ENCODE data around the gene DIAPH1.

Gene DIAPH1

DNA sequence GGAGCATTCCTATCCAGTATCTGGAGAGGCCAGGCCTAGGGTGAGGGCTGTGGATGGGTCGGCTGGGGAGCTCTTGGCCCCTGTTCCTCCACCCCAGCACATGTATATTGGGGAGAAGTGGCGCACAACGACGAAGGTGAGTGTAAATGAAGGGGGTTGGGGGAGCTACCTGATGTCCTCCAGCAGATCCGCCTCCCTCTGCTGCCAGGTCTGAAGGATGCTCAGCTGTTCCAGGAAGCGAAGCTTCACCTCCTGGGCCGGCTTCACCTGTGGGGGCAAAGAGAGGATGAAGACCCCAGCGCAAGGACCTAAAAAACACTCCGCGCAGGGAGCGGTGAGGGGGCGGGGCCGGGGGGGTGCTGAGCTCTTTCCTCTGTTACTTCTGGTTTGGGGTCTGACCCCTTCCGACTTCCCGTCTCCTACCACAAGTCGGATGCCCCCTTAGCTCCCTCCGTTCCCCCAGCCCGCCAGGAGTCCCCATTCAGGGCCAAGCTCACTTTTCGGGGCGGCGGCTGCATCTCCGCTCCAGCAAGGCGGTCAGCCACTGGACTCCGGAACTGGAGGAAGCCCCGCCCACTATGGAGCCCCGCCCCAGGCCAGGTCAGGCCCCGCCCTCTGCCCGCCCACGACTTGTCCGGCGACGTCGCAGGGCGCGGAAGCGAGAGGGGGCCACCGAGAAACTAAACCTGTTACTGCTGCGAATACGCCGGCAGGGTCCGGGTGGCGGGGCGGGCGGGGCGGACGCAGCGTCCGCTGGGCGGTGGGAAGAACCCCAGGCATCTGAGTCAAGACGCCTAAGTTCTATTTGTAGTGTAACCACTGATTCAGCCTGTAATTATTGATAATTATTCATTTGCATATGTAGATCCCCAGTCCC, 32.3 kb upstream of the DIAPH1 start, which contains the start of gene FCHSD1:
Gene FCHSD1, minus strand, starts transcription at position 568 of the 877 bp plus-strand sequence. Its CDS starts 50 bp downstream, at position 518.
- Histone ChIP-seq H3K4me1 (ENCODE audit: control insufficient read depth, insufficient read depth, low read length) (no peaks in the 10 kb centered on the region), H3K36me3 (ENCODE audit: control insufficient read depth, insufficient read depth, low read length) (peaks cover 8% of the 10 kb centered on the region), H3K27ac (ENCODE audit: low read depth, low read length) (no peak within 1 kb of the TSS), H3K27me3 (ENCODE audit: control insufficient read depth, insufficient read depth, low read length) (no peaks in the 10 kb centered on the region), H3K4me3 (ENCODE audit: low read length) (peak within 1 kb of the TSS; percentile 72), H3K9ac (ENCODE audit: low read length) (no peak within 1 kb of the TSS)

GRCh38 chr5:141649972-141650371, 31.2 kb upstream of the DIAPH1 start:
- Histone ChIP-seq H3K4me3 (ENCODE audit: low read length) (no peak overlapping the region), H3K27ac (ENCODE audit: low read depth, low read length) (no peak overlapping the region), H3K4me1 (ENCODE audit: control insufficient read depth, insufficient read depth, low read length) (no peaks in the 10 kb centered on the region), H3K36me3 (ENCODE audit: control insufficient read depth, insufficient read depth, low read length) (peaks cover 7% of the 10 kb centered on the region), H3K9ac (ENCODE audit: low read length) (no peak overlapping the region), H3K27me3 (ENCODE audit: control insufficient read depth, insufficient read depth, low read length) (no peaks in the 10 kb centered on the region)

DNA sequence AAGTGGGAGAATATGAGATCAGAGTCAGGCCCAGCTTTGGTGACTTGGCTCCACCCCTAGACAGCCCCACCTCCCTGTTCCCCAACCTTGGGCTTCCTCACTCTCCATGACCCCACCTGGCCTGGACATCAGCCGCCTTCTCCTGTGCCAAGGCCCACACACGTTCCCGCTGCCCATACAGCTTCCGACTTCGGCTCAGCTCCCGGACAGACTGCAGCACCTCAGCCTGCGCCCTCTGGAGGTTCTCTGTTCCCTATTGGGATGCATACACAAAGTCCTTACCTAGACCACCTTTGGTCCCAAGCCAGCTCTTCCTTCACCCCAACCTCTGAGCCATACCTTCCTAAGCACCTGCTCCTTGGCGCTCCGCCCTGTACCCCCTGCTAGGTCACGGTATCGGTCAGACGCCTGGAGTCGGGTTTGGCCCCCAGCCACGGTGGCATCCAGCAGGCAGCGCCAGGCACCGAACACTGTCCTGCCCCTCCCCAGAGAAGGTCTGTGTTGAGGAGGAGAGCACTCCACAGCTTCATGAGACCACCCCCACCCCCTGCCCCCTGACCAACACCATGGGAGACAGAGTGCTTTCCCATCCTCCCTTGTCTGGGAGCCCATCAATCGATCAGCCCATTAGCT, 30.4 kb upstream of the DIAPH1 start:
- Histone ChIP-seq H3K36me3 (ENCODE audit: control insufficient read depth, insufficient read depth, low read length) (peaks cover 7% of the 10 kb centered on the region), H3K27ac (ENCODE audit: low read depth, low read length) (no peak overlapping the region)

DNA sequence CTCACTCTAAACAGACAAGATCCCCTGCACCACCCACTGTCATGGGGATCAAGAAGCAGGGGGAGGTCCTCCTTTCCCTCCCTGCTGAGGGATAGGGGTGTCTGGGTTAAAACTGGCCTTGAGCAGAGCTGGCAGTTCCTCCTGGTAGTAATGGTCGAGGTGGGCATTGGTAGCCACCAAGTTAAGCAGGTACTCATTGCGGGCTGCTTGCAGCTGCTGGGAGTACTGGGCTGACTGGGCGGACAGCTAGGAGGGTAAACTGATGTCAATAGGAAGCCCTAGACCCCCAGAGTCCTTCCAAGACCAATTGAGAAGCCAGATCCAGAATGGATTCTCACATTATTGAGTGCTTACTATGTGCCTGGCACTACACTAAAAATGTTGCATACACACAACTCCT, 29.1 kb upstream of the DIAPH1 start:
- H3K36me3 ChIP-seq (ENCODE audit: control insufficient read depth, insufficient read depth, low read length): peaks cover 7% of the 10 kb centered on the region
- H3K4me3 ChIP-seq (ENCODE audit: low read length): no peak overlapping the region
- no peaks in the 10 kb centered on the region for H3K27me3 ChIP-seq (ENCODE audit: control insufficient read depth, insufficient read depth, low read length)
- H3K4me1 ChIP-seq (ENCODE audit: control insufficient read depth, insufficient read depth, low read length): no peaks in the 10 kb centered on the region
- no peak overlapping the region for H3K9ac ChIP-seq (ENCODE audit: low read length)
- no peak overlapping the region for H3K27ac ChIP-seq (ENCODE audit: low read depth, low read length)

More for the DNA sequence above, 30.4 kb upstream of the DIAPH1 start:
- Histone ChIP-seq H3K4me3 (ENCODE audit: low read length) (no peak overlapping the region), H3K4me1 (ENCODE audit: control insufficient read depth, insufficient read depth, low read length) (no peaks in the 10 kb centered on the region), H3K9ac (ENCODE audit: low read length) (no peak overlapping the region), H3K27me3 (ENCODE audit: control insufficient read depth, insufficient read depth, low read length) (no peaks in the 10 kb centered on the region)

- H3K9ac ChIP-seq (ENCODE audit: low read length): no peak overlapping the region
- H3K36me3 ChIP-seq (ENCODE audit: control insufficient read depth, insufficient read depth, low read length): peaks cover 7% of the 10 kb centered on the region
- no peaks in the 10 kb centered on the region for H3K4me1 ChIP-seq (ENCODE audit: control insufficient read depth, insufficient read depth, low read length)
- no peak overlapping the region for H3K4me3 ChIP-seq (ENCODE audit: low read length)
- H3K27me3 ChIP-seq (ENCODE audit: control insufficient read depth, insufficient read depth, low read length): no peaks in the 10 kb centered on the region
- no peak overlapping the region for H3K27ac ChIP-seq (ENCODE audit: low read depth, low read length)
Measured at GRCh38 chr5:141647242-141647641, 28.4 kb upstream of the DIAPH1 start.

- Histone ChIP-seq H3K36me3 (ENCODE audit: control insufficient read depth, insufficient read depth, low read length) (peaks cover 7% of the 10 kb centered on the region), H3K4me1 (ENCODE audit: control insufficient read depth, insufficient read depth, low read length) (no peaks in the 10 kb centered on the region), H3K27ac (ENCODE audit: low read depth, low read length) (no peak overlapping the region), H3K4me3 (ENCODE audit: low read length) (no peak overlapping the region), H3K27me3 (ENCODE audit: control insufficient read depth, insufficient read depth, low read length) (no peaks in the 10 kb centered on the region), H3K9ac (ENCODE audit: low read length) (no peak overlapping the region)
Measured at GRCh38 chr5:141646026-141646425, 27.2 kb upstream of the DIAPH1 start.

DNA sequence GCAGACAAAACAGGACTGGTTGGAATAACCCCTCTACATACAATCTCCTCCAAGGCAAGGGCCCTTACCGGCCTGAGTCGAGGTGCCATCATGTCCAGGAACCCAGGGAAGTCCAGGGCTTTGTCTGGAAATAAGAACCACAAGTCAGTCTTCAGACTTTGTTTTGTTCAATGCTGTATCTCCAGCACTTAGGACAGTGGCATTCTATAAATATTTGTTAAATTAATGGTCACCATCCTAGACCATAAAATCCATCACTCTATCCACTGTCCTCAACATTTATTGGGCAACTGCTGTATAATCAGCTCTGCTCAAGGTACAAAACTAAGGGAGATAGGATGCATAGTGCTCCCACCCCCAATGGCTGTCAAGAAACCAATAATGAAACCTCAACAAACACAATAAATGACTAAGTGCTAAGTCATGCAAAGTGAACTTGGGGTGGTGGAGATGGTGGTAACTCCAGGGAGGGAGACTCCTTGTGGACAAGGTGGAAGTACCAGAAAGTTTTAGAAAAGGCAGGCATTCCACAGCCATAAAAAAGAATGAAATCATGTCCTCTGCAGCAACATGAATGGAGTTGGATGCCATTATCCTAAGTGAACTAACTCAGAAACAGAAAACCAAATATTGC, 23.0 kb upstream of the DIAPH1 start:
- H3K9ac ChIP-seq (ENCODE audit: low read length): no peak overlapping the region
- no peak overlapping the region for H3K27ac ChIP-seq (ENCODE audit: low read depth, low read length)
- H3K4me1 ChIP-seq (ENCODE audit: control insufficient read depth, insufficient read depth, low read length): peaks cover 6% of the 10 kb centered on the region
- H3K27me3 ChIP-seq (ENCODE audit: control insufficient read depth, insufficient read depth, low read length): no peaks in the 10 kb centered on the region
- H3K36me3 ChIP-seq (ENCODE audit: control insufficient read depth, insufficient read depth, low read length): peaks cover 4% of the 10 kb centered on the region
- H3K4me3 ChIP-seq (ENCODE audit: low read length): no peak overlapping the region

DNA sequence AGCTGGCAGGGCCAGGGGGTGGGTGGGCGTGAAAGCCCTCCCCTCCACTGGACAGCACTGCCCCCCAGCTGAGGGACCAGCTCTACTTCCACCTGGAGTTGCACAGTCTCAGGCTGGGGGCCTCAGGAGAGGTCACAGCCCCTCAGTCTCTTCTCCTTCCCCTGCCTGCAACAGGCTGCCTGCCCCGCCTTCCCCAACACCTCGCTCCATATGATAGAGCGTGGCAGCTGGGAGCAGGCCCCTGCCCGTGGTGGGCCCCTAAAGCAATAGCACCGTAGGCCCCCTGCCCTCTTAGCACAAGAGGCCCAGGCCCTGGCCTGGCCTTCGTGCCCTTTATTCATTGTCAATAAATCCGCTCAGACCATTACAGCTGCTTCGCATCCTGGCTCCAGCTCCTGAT, 21.9 kb upstream of the DIAPH1 start:
- H3K9ac ChIP-seq (ENCODE audit: low read length): no peak overlapping the region
- H3K27ac ChIP-seq (ENCODE audit: low read depth, low read length): no peak overlapping the region
- H3K36me3 ChIP-seq (ENCODE audit: control insufficient read depth, insufficient read depth, low read length): peaks cover 2% of the 10 kb centered on the region
- H3K4me3 ChIP-seq (ENCODE audit: low read length): no peak overlapping the region
- H3K4me1 ChIP-seq (ENCODE audit: control insufficient read depth, insufficient read depth, low read length): peaks cover 11% of the 10 kb centered on the region
- no peaks in the 10 kb centered on the region for H3K27me3 ChIP-seq (ENCODE audit: control insufficient read depth, insufficient read depth, low read length)

- no peak overlapping the region for H3K27ac ChIP-seq (ENCODE audit: low read depth, low read length)
- H3K4me1 ChIP-seq (ENCODE audit: control insufficient read depth, insufficient read depth, low read length): peaks cover 17% of the 10 kb centered on the region
- H3K9ac ChIP-seq (ENCODE audit: low read length): no peak overlapping the region
- no peaks in the 10 kb centered on the region for H3K27me3 ChIP-seq (ENCODE audit: control insufficient read depth, insufficient read depth, low read length)
- H3K36me3 ChIP-seq (ENCODE audit: control insufficient read depth, insufficient read depth, low read length): no peaks in the 10 kb centered on the region
- no peak overlapping the region for H3K4me3 ChIP-seq (ENCODE audit: low read length)
Measured at GRCh38 chr5:141640051-141640415, 21.2 kb upstream of the DIAPH1 start.

GRCh38 chr5:141639357-141640050, 20.7 kb upstream of the DIAPH1 start:
- H3K27ac ChIP-seq (ENCODE audit: low read depth, low read length): no peak overlapping the region
- H3K36me3 ChIP-seq (ENCODE audit: control insufficient read depth, insufficient read depth, low read length): no peaks in the 10 kb centered on the region
- peaks cover 19% of the 10 kb centered on the region for H3K4me1 ChIP-seq (ENCODE audit: control insufficient read depth, insufficient read depth, low read length)
- H3K9ac ChIP-seq (ENCODE audit: low read length): no peak overlapping the region
- no peak overlapping the region for H3K4me3 ChIP-seq (ENCODE audit: low read length)
- no peaks in the 10 kb centered on the region for H3K27me3 ChIP-seq (ENCODE audit: control insufficient read depth, insufficient read depth, low read length)

GRCh38 chr5:141638771-141639170, 20.0 kb upstream of the DIAPH1 start:
- H3K36me3 ChIP-seq (ENCODE audit: control insufficient read depth, insufficient read depth, low read length): no peaks in the 10 kb centered on the region
- H3K27me3 ChIP-seq (ENCODE audit: control insufficient read depth, insufficient read depth, low read length): no peaks in the 10 kb centered on the region
- H3K4me3 ChIP-seq (ENCODE audit: low read length): no peak overlapping the region
- peaks cover 19% of the 10 kb centered on the region for H3K4me1 ChIP-seq (ENCODE audit: control insufficient read depth, insufficient read depth, low read length)
- H3K27ac ChIP-seq (ENCODE audit: low read depth, low read length): no peak overlapping the region
- H3K9ac ChIP-seq (ENCODE audit: low read length): no peak overlapping the region

- H3K27ac ChIP-seq (ENCODE audit: low read depth, low read length): no peak overlapping the region
- peaks cover 19% of the 10 kb centered on the region for H3K4me1 ChIP-seq (ENCODE audit: control insufficient read depth, insufficient read depth, low read length)
- H3K27me3 ChIP-seq (ENCODE audit: control insufficient read depth, insufficient read depth, low read length): no peaks in the 10 kb centered on the region
- no peak overlapping the region for H3K9ac ChIP-seq (ENCODE audit: low read length)
- H3K4me3 ChIP-seq (ENCODE audit: low read length): peak overlapping the region; percentile 99
- no peaks in the 10 kb centered on the region for H3K36me3 ChIP-seq (ENCODE audit: control insufficient read depth, insufficient read depth, low read length)
Measured at GRCh38 chr5:141637767-141638419, 19.1 kb upstream of the DIAPH1 start.

Data from rectal smooth muscle tissue (tissue), 1 donor.